GM18951 (cell line): ENCODE results near the gene CCDC144A.
"Not testable (repeated sequence)": the region's sequence is repeated elsewhere in the genome, so short reads cannot be mapped to it uniquely, and the experiment has no call there.

Source experiments
- in situ Hi-C: fragments of 300-500 bp; cut with MboI; formaldehyde crosslinking; loops from one replicate; pipeline ENCODE4 v1.12.0; 2022; ENCODE audit warnings: low sequenced_read_pairs, mixed read lengths, inconsistent platforms; ENCODE audit not compliant: unreplicated experiment

CCDC144A gene

GRCh38 chr17:16746571-16746970 lies 56.5 kb downstream of the CCDC144A start:
- in situ Hi-C loops, result not testable (repeated sequence)

GRCh38 chr17:16750515-16750914 lies 60.5 kb downstream of the CCDC144A start:
- in situ Hi-C loops, result not testable (repeated sequence)

- in situ Hi-C loops, result not testable (repeated sequence)
Measured at GRCh38 chr17:16751224-16751923, 61.3 kb downstream of the CCDC144A start.

- in situ Hi-C loops, result not testable (repeated sequence)
Measured at GRCh38 chr17:16751924-16752287, 61.9 kb downstream of the CCDC144A start.

GRCh38 chr17:16757520-16757919 lies 67.5 kb downstream of the CCDC144A start:
- in situ Hi-C loops, result not testable (repeated sequence)

- in situ Hi-C loops, result not testable (repeated sequence)
Measured at GRCh38 chr17:16758177-16758576, 68.1 kb downstream of the CCDC144A start.

GRCh38 chr17:16768290-16769175 lies 78.5 kb downstream of the CCDC144A start:
- in situ Hi-C loops, result not testable (repeated sequence)

GRCh38 chr17:16772394-16773145 lies 82.5 kb downstream of the CCDC144A start:
- in situ Hi-C loops, result not testable (repeated sequence)

- in situ Hi-C loops, result not testable (repeated sequence)
Measured at GRCh38 chr17:16773146-16773522, 83.1 kb downstream of the CCDC144A start.

GRCh38 chr17:16787851-16788250 lies 97.8 kb downstream of the CCDC144A start:
- in situ Hi-C loops, result loop anchor here (25.0 kb wide), 1 partner anchor 1749 kb away; no protein-coding TSS in a partner anchor

- in situ Hi-C loops, result loop anchor here (25.0 kb wide), 1 partner anchor 1748 kb away; no protein-coding TSS in a partner anchor
Measured at GRCh38 chr17:16788889-16789536, 99.0 kb downstream of the CCDC144A start.

- in situ Hi-C loops, result loop anchor here (25.0 kb wide), 1 partner anchor 1748 kb away; no protein-coding TSS in a partner anchor
Measured at GRCh38 chr17:16789622-16790021, 99.6 kb downstream of the CCDC144A start.

- in situ Hi-C loops, result loop anchor here (25.0 kb wide), 1 partner anchor 1747 kb away; no protein-coding TSS in a partner anchor
Measured at GRCh38 chr17:16790313-16790871, 100.4 kb downstream of the CCDC144A start.

GRCh38 chr17:16794215-16794614 lies 104.2 kb downstream of the CCDC144A start:
- in situ Hi-C loops, result loop anchor here (25.0 kb wide), 1 partner anchor 1743 kb away; no protein-coding TSS in a partner anchor

- in situ Hi-C loops, result loop anchor here (25.0 kb wide), 1 partner anchor 1741 kb away; no protein-coding TSS in a partner anchor
Measured at GRCh38 chr17:16795894-16796293, 105.9 kb downstream of the CCDC144A start.

GRCh38 chr17:16804851-16805250 lies 114.8 kb downstream of the CCDC144A start:
- in situ Hi-C loops, result not testable (repeated sequence)

- in situ Hi-C loops, result not testable (repeated sequence)
Measured at GRCh38 chr17:16806599-16806998, 116.6 kb downstream of the CCDC144A start.

GRCh38 chr17:16807620-16808019 lies 117.6 kb downstream of the CCDC144A start:
- in situ Hi-C loops, result not testable (repeated sequence)

GRCh38 chr17:16810236-16810635 lies 120.2 kb downstream of the CCDC144A start:
- in situ Hi-C loops, result not testable (repeated sequence)
